B cell (primary cell): ENCODE results near the gene MRPL32.

Experiments
- CTCF ChIP-seq: fragments of 200-600 bp; IDR thresholded peaks from one replicate; pipeline ENCODE4 v1.8.0; 2022; ENCODE audit warnings: antibody characterized with exemption, mild to moderate bottlenecking
- EZH2 ChIP-seq: IDR thresholded peaks from 2 replicates; pipeline ENCODE4 v1.6.1; 2012; ENCODE audit warnings: borderline replicate concordance, low read depth, mild to moderate bottlenecking, moderate library complexity, low read length; ENCODE audit not compliant: insufficient read depth, poor library complexity, severe bottlenecking

- TF ChIP-seq CTCF = no peak
- TF ChIP-seq EZH2 = no peak
Measured at GRCh38 chr7:42928754-42929153, 3.4 kb upstream of the MRPL32 start.
